Measurements from ENCODE around the gene ENOX1.

GRCh38 chr13:43206838-43207237 lies 579.9 kb downstream of the ENOX1 start:
- TF ChIP-seq CTCF (tag by site-specific recombination; IDR thresholded peaks at IDR 0.05) (no peak), ELK4 (IDR thresholded peaks at IDR 0.05; ENCODE audit: borderline replicate concordance, low read depth, low read length) (no peak), ZNF239 (tag by site-specific recombination; IDR thresholded peaks at IDR 0.05) (no peak), ZNF248 (tag by site-specific recombination; IDR thresholded peaks at IDR 0.05) (no peak), ZNF184 (tag by site-specific recombination; IDR thresholded peaks at IDR 0.05) (no peak), YY1 (tag by site-specific recombination; IDR thresholded peaks at IDR 0.05) (no peak)

Data from HEK293 (cell line).